HS-27A (cell line): Measurements from ENCODE around the gene DIDO1.
"Not testable (repeated sequence)": the region's sequence is repeated elsewhere in the genome, so short reads cannot be mapped to it uniquely, and the experiment has no call there.

Source experiments
- DNase-seq: peaks from one replicate; pipeline ENCODE4 v3.0.0-alpha.2; 2012; ENCODE audit warnings: low read depth, missing footprints

DIDO1 gene

DNA sequence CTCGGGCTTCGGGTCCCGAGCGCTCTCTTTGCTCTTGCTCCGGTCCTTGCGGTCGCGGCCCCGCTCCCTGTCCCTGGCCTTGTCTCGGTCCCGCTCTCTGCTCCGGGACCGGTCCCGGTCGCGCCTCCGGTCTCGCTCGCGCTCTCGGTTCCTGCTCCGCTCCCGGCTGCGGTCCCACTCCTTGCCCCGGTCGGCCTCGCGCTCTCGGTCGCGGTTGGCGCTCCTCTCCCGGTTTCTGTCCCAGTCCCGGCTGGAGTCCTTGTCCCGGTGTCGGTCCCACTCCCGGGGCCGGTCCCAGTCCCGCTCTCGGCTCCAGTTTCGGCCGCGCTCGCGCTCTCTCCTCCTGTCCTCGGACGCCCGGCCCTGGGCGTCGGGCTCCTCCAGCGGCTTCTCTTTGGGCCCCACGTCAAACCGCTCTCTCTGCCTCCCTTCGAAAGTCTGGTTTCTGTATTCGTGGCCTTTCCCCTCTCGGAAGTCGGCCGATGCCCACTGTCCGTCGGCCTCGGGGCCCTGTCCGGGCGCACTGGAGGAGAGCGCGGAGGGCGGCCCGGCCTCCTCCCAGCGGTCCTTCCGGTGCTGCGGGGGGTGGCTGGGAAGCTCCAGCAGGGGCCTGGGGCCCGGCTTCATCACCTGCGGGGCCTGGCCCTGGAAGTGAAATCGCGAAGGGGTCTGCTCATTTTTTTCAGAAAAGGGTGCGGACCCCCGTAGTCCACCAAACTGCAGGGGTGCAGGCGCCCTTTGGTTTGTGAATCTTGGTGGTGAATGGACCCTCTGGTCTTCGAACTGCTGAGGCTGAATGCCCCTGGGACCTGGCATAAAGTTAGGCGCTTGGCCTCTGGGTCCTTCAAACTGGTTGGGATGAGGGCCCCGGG lies 46.8 kb downstream of the DIDO1 start:
- DNase-seq = no peak

GRCh38 chr20:62878244-62879038 lies 47.9 kb downstream of the DIDO1 start:
- no peak for DNase-seq

GRCh38 chr20:62876902-62877816 lies 49.1 kb downstream of the DIDO1 start:
- no peak for DNase-seq

DNA sequence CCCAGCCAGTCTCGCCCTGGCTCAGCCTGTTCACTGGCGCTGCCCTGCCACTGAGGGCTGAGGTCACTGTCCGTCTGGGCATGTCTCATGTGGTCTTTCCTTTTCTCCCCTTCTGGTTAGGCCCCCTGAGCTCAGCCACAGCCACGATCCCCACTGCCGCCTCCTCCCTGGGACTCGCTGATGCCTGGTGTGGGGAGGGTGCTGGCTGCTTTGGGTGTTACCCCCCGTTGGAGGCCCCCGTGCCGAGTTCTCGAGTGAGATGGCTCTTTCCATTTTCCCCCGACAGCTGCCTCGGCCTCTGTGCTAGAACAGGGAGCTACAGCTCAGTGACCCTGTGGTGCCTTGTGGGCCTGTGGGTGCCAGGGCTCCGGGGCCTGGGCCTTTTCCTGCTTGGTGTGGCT lies 49.8 kb downstream of the DIDO1 start:
- no peak for DNase-seq

GRCh38 chr20:62875419-62876361 lies 50.6 kb downstream of the DIDO1 start:
- peak; percentile 58 for DNase-seq

DNA sequence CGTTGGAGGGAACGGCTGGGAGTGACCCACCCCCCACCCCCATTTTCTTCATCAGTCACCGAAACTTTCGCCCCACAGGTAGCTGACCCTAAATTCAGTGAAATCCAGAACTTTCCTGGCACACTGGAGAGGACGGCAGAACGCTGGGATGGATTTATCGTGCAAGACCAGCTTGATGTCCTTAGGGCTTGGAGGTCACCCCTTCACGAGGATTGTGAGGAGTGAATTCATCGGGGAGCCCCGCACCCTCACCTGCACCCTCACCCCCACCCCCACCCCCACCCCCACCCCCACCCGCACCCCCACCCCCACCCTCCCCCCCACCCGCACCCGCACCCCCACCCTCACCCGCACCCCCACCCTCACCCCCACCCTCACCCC lies 51.4 kb downstream of the DIDO1 start:
- DNase-seq = no peak

DNA sequence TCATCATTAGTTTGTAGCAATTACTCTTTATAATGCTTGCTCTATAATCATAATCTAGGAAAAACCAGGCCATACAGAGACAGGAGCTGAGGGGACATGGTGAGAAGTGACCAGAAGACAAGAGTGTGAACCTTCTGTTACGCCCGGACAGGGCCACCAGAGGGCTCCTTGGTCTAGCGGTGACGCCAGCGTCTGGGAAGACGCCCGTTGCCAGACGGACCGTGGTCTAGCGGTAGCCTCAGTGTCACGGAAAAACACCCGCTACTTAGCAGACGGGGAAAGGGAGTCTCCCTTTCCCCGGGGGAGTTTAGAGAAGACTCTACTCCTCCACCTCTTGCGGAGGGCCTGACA lies 52.6 kb downstream of the DIDO1 start:
- DNase-seq = not testable (repeated sequence)

- no peak for DNase-seq
Measured at GRCh38 chr20:62873280-62873679, 53.0 kb downstream of the DIDO1 start.

DNA sequence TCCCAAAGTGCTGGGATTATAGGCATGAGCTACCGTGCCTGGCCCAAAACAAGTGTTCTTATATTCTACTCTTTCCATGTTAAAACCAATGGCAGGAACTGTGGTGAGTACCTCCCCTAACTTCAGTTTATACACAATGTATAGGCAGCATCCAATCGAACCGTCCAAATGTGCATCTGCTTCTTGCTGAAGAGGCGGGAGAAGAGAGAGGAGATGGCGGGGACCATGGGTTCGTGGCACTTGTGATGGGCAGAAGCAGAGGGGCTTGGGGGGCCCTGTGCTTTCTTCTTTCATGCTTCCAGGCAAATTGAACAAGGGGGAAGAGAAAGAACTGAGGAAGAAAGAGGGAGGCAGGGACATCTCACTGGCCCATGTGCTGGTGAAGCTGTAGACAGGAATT lies 53.4 kb downstream of the DIDO1 start:
- no peak for DNase-seq

DNA sequence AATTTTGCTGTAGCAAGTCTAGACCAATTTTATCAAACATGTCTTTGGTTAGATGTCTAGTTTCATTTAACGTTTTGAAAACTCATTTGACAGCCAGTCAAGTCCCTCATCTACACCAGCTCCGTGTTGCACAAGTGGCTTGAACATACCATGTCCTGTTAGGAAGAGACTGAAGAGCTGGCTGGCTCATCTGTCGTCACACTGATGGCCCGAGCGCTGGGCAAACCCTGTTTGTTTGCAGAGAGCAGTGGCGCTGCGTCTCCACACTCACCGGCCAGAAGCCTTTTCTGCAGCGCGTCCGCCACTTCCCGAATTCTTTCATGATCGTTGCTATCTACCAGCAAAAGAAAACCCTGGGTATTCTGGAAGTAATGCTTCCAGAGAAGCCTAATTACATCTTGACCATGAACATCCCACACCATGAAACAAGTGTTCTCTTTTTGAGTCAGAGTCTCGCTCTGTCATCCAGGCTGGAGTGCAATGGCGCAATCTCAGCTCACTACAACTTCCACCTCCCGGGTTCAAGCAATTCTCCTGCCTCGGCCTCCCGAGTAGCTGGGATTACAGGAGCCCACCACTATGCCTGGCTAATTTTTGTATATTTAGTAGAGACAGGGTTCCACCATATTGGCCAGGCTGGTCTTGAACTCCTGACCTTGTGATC lies 54.0 kb downstream of the DIDO1 start:
- DNase-seq = no peak

DNA sequence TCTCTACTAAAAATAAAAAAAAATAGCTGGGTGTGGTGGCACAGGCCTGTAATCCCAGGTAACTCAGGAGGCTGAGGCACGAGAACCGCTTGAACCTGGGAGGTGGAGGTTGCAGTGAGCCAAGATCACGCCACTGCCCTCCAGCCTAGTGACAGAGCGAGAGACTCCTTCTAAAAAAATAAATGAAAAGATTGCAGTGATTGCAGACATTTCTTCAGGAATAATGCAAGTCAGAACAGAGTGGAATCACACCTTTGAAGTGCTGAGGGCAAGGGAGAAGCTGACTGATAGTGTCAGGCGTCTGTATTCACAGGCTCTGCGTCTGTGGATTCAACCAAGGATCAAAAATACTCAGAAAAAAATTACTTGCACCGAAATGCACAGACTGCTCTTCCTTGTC lies 62.1 kb downstream of the DIDO1 start:
- no peak for DNase-seq

DNA sequence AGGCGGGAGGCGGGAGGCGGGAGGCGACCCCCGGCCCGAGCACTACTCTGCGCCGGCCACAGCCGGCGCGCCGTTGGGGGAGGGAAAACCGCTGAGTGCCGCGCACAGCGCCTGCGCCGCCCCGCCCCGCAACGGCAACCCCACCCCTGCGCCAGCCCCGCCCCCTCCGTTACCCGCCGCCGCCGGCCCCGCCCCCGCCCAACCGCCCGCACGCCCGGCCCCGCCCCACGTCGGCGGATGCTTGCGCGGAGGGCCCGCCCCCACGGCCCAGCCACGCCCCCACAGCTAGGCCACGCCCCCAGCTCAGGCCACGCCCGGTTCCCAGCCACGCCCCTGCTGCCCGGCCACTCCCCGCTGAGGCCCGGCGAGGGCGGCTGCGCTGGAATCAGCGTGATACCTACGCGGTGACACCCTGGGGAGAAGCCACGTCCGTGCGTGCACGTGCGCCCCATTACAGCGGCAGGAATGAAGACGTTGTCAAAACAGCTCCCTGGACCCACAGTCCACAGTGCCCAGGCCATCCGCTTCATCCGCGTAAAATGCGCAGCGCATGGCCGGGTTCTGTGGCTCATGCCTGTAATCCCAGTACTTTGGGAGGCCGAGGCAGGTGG lies 64.5 kb downstream of the DIDO1 start, which contains the start of gene TCFL5:
Gene TCFL5, minus strand, starts transcription at position 97 of the 611 bp plus-strand sequence. CDS start 152 bp downstream, outside the sequence.
- no peak for DNase-seq

GRCh38 chr20:62860924-62861691 lies 65.2 kb downstream of the DIDO1 start:
- DNase-seq = no peak

GRCh38 chr20:62860391-62860923 lies 65.8 kb downstream of the DIDO1 start:
- DNase-seq = no peak

GRCh38 chr20:62859721-62860120 lies 66.6 kb downstream of the DIDO1 start:
- no peak for DNase-seq

DNA sequence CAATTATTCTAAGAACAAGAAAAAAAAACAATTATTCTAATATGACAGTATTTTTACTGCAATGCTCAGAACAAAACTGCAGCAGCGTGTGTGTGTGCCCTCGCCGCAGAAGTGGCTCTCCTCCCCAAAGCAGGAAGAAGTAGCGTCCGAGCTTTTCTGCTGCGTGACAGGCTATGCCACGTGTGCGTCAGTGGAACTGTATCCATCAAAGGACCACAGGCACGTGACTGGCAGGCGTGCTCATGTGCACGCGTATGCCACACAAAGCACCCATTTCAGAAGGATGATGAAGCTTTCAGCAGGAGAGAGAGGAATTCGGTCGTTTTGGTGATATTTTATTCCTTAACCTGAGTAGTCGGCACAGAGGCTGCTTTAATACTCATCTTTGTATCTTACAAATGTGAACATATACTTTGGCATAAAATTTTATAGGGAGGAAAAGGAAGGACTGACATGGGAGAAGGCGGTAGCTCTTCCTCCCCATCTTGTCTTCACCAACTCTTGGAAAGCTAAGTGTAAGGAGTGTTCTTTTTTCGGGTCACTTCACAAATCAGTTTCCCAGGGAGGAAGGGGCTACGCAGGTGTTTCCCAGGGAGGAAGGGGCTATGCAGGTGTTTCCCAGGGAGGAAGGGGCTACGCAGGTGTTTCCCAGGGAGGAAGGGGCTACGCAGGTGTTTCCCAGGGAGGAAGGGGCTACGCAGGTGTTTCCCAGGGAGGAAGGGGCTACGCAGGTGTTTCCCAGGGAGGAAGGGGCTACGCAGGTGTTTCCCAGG lies 68.1 kb downstream of the DIDO1 start:
- no peak for DNase-seq

DNA sequence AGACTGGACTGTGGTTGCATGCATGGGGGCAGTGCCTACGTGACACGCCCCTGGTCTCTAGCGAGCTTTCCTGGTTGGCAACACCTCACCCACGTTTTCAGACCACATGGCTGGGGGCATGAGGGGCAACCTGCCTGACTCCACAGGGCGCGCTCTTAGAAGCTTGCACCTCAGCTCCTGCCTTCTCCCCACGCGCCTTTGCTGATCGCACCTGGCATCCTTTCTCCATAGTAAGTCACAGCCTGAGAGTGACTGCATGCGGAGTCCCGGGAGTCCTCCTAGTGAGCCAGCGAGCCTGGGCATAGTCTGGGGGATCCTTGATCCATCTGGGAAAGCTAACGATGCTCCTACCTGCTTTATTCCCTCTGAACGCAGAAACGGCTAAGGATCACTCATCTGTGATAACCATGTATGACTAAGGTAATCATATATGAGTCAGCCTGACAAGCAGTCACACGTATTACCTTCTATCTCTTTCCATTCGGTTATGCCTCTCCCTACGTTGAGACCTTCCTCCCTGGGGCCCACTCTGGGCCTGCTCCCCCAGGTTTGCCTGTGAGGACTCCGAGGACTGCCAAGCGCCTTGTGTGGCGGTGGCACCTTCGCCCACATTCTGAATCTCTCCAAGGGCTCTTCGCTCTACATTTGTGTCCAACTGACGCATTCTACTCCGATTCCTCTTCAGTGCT lies 69.2 kb downstream of the DIDO1 start:
- DNase-seq = no peak

- DNase-seq = no peak
Measured at GRCh38 chr20:62855120-62855519, 71.2 kb downstream of the DIDO1 start.
